D341Med (cell line): ENCODE measurements around the gene TTN.

ENCODE experiments used
- DNase-seq: peaks from one replicate; pipeline ENCODE4 v3.0.0; 2012; ENCODE audit warnings: low spot score

The TTN gene

GRCh38 chr2:178807227-178808008 is at the start of gene TTN:
TTN (minus strand) TSS chr2:178807423; CDS start chr2:178804642, 2,781 bp downstream.
- no peak for DNase-seq

DNA sequence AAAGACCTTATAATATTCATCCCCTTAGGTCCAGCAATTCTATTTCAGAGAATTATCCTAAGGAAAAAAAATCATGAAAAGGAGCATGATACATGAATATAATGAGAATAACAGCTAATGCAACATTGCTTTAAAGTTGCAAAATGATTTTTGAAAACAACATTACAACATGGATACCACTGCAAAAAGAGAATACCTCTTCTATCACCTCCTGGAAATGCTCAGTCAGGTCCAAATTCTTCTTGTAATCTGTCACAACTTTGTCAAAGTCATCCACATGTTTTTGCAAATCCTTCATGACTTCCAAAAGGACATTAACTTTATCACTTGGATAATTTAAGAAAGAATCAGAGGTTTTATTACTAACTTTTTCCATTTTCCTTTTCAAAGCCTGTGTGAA is 47.9 kb upstream of the TTN start:
- no peak for DNase-seq

GRCh38 chr2:178848335-178848734 is 41.1 kb upstream of the TTN start:
- DNase-seq, result no peak

GRCh38 chr2:178846458-178846802 is 39.2 kb upstream of the TTN start:
- DNase-seq, result no peak

DNA sequence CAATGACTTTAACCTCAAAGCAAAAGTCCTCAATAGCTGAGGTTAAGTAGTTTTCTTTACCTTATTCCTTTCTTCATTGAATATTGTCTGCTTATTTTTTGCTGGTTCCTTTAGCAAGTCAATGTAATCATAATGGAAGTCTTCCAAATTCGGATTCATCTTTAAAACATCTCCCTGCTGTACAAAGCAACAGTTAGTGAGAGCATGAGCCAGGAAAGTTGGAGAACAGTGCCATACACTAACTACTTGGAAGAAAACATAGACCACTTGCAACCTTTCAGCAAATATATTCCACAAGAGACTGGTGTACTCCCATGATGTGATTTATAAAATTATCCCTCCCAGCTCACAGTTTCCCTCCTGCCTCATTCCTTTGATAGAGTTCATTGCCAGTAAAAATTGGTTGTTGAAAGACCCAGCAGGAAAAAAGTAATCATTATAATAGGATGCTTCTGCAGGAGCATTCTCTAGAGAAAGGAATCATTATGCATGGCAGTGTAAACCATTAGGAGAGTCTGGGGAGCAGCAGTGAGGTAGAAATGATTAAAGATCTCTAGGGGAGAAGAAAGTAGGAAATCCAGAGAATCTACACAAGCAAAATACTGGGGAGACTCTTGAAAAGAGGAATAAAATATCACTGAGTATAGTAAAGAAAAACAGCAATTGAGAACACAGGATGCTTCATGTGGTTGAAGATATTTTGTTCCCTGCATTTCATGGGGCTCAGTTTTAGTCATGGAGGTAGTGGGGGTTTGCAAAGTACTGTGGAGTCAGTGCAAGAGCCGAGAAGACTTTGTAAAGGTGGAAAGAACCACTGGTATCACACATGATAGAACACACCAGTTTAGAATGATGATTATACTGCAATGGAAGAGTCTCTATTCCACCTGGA is 38.6 kb upstream of the TTN start:
- no peak for DNase-seq

GRCh38 chr2:178844701-178845100 is 37.5 kb upstream of the TTN start:
- no peak for DNase-seq

- DNase-seq, result no peak
These were observed 37.0 kb upstream of the TTN start for GRCh38 chr2:178844269-178844668.

DNA sequence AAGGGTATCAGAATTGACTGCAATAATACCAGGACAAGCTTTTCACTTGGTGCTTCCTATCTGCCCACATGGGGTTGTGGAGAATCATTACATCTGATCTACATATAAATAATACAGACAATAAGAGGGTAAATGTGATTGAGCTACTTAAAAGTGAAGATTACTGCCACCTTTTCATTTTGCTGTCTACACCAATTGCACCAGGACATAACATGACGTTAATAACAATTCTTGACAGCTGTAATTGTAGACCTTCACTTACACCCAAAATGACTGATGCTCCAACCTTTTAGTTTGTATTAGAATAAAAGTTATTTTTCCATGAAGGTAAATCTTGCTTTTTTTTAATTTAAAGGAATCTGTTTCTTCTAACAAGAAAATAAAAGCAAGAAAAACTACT is 36.5 kb upstream of the TTN start:
- no peak for DNase-seq

DNA sequence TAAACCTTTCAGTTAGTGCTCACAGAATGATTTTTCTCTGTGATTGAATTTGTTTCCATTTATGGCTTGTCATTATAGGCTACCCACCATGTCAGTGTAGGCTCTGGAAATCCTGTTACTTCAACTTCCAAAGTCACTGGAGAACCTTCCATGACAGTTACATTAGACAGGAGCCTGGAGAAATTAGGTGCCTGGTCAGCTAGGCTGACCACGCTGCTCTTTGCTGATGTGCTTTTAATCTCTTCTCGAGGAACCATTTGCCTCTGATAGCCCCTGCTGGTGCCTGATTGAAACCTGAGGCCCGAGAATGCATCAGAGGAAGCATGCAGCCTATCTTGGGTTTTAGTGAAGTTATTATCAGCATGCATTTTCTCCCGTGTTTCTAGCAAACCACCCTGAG is 29.6 kb upstream of the TTN start:
- no peak for DNase-seq

DNA sequence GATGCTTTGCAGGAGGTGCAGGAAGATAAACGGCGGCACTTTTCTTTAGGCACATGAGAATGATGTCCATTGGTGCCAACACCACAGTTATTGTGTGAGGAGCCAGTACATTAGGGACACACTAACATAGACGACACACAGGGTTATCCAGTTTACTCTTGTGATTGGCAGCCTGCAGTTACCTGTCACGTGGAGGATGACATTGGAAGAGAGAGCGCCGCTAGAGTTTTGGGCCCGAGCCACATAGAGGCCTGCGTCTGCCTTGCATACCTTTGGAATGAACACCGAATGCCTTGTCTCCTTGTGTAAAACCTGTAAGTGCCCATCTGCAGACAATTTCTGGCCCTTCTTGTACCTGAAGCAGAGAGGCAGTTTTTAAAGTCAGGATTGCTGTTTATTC is 26.9 kb upstream of the TTN start:
- no peak for DNase-seq

- DNase-seq, result no peak
These were observed 26.2 kb upstream of the TTN start for GRCh38 chr2:178833382-178833781.

DNA sequence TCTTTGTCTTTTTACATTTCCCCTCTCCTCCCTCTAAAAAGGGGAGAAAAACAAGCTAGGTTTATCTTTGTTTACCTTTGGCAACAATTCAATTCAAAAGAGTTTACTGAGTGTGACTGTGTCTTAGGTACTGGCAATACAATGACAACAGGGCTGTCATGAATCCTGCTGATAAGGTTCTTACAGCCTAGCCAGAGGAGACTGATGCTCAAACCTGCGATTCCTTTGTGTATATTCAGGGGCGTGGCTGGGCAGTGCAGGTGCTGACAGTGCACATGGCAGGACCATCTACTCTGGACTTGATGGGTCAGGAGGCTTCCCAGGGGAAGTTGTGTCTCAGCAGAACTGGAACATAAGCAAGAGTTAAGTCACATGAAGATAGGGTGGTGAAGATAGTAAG is 23.2 kb upstream of the TTN start:
- DNase-seq, result no peak

DNA sequence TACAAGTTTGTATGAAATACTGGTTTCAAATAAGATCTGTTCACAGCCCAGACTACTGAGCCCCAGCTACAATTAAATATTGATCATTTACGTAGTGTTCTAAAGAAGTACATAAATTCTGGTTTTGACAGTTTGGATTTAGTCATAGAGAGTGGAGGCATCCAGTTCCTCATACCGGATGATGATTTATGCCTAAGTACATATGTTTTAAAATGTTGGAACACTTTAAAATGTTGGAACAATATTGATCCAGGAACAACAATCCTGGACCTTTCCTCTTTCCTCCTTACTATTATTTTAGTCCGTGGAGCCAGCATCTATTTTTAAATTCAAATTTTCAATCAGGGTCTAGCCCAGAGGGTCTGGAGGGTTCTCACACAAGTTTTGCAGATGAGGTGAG is 22.8 kb upstream of the TTN start:
- DNase-seq, result no peak

GRCh38 chr2:178829299-178829960 is 22.2 kb upstream of the TTN start:
- DNase-seq, result no peak

DNA sequence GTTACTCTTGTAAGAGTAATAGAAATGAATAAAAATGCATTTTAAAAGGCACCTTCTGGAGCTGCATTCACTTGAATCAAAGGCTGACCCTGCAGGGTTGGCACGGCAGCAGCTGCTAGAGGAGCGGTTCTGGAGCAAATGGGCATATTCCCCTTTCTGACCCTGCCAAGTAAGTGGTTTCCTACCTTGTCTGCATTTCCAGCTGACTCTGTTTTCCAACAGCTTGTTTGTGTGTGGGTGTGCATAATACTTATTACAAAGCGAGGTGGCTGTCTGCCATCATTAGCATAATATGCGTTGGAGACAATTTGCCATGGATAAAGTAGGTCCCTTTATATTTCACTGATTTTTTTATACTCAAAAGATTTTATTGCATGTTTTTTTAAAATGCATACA is 21.3 kb upstream of the TTN start:
- no peak for DNase-seq

DNA sequence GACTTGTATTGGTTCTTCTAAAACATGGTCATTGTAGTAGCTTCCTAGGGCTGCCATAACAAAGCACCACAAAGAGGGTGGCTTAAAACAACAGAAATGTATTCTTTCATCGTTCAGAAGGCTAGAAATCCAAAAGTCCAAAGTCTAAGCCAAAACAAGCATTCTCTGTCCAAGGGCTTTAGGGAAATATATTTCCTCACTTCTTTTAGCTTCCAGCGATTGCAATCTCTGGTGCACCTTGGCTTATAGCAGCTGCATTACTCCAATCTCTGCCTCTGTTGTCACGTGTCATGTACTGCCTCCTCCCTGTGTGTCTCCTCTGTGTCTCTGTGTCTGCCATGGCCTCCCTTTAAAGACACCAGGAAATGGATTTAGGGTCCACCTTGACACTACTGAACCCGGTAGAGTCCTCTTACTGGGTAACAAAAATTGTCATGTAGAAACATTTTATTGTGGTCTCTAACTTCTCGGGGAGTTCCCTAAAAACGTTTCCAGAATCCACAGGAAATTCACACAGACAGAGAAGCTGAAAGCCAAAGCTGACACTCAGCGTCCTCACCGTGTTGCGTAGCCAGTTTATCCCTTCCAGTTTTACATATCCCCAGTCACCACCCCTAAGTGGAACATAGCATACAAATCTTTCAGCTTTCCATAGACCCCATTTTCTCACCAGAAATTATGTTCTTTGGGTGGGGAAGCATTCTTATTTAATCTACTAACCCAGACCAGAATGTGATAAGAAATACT is 20.7 kb upstream of the TTN start:
- DNase-seq, result no peak

DNA sequence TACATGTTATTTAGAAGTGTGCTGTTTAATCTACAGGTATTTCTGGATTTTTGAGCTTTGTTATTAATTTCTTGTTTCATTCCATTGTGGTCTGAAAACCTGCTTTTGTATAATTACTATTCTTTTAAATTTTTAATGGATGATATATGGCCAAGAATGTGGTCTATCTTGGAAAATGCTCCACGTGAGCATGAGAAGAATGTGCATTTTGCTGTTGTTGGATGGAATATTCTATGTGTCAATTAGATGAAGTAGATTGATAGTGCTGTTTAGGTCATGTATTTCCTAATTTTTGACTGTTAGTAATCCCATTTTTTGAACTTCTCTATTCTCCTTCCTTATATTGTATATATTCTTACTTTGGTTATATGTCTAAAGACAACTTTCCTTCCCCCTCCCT is 19.9 kb upstream of the TTN start:
- DNase-seq, result no peak

GRCh38 chr2:178825183-178825582 is 18.0 kb upstream of the TTN start:
- no peak for DNase-seq

- DNase-seq, result no peak
These were observed 17.0 kb upstream of the TTN start for GRCh38 chr2:178824181-178824580.

DNA sequence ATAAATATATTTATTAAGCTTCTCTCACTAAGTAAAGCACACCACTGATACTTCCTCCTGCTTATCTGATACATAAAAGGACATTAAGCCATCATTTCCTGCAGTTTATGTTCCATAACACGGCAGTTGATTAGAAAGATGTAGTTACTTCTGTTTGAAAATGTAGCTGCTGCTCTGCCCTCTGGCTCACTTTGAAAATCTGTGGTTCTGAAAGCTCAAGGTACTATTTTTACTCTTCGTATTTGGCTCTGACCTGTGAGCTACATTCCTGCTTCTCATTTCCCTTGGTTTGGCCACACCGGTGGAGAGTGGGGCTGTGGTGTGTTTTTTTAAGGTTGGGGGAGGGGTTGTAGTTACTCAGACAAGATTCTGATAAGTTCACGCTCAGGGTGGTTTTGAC is 12.8 kb upstream of the TTN start:
- no peak for DNase-seq

DNA sequence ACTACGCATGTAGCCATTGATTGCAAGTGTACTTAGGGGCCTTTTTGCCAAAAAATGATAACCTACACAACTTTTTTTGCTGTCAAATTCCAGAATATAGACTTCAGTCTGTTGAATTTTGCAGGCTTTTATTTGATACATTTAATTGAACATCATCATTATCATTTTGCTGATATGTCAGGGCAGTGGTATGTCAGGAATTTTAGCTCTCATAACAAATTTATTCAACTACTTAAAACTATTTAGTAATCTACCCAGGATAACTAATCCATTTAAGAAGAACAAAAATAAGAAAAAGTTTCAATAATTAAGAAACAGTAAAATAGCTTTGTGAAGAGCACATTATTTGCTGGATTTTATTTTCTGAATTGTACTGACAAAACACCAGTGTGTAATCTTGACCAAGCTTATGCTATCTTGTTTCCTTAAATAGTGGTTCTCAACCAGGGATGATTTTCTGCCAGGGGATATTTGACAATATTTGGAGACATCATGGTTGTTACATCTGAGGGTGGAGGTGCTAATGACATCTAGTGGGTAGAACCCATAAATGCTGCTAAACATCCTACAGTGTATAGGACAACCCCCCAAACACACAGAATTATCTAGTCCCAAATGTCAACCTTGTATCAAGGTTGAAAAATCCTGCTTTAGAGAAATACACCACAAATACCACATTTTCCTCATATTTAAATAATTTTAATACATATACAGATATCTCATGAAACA is 12.1 kb upstream of the TTN start:
- DNase-seq, result no peak

GRCh38 chr2:178811901-178812300 is 4.7 kb upstream of the TTN start:
- DNase-seq, result no peak
